Right cardiac atrium (tissue), 5 donors: ENCODE measurements around the gene LILRA5. TPM values are rescaled to one million over a fixed set of nuclear protein-coding genes. Genes with fewer than 3 reads are reported as not detected.
A peak's percentile ranks its signal among the peaks of the same experiment; 100 is the strongest.
"Not testable (repeated sequence)": the region's sequence is repeated elsewhere in the genome, so short reads cannot be mapped to it uniquely, and the experiment has no call there.

Experiments used
- ATAC-seq, 2 donors: fragments of 200-7000 bp; cut with Tn5 transposase; one replicate each; pipeline versions ENCODE4 v1.8.0 to v1.9.1; 2020; ENCODE audit warnings: moderate library complexity in 2 of 2, mild to moderate bottlenecking in 1 of 2
- DNase-seq, 3 donors: peaks; one replicate each; pipeline ENCODE4 v3.0.0-alpha.2; 2020
- H3K27ac ChIP-seq: one replicate; pipeline ENCODE4 v1.5.1; 2013; ENCODE audit warnings: mild to moderate bottlenecking, low read length, control low read depth, moderate library complexity
- H3K27me3 ChIP-seq: one replicate; pipeline ENCODE4 v1.6.1; 2013; ENCODE audit not compliant: control insufficient read depth, insufficient read depth
- H3K4me1 ChIP-seq: one replicate; pipeline ENCODE4 v1.6.1; 2013; ENCODE audit warnings: low read length; ENCODE audit not compliant: control insufficient read depth, insufficient read depth
- H3K4me3 ChIP-seq: one replicate; pipeline ENCODE4 v1.5.1; 2013; ENCODE audit warnings: low read length, control low read depth
- H3K9me3 ChIP-seq: one replicate; pipeline ENCODE4 v1.6.1; 2013; ENCODE audit warnings: low read length; ENCODE audit not compliant: control insufficient read depth
- WGBS: extraction: QIAGEN DNeasy Blood & Tissue Kit; methylation state at CpG from one replicate; pipeline ENCODE4 v1.1.7; 2013; 5-methylcytosine and 5-hydroxymethylcytosine counted together
- intact Hi-C, 4 donors: fragments of 100-400 bp; cut with DNase I; formaldehyde crosslinking; loops; one replicate each; pipeline versions ENCODE4 v1.11.0 to v1.14.0; 2022 to 2023
- microRNA-seq, 2 donors: library from miRNA; unstranded; fragments of <30 nt; microRNA quantifications; one replicate each; pipeline ENCODE4 v1.2.0, GENCODE V29; 2020 to 2021
- polyA plus RNA-seq: library from polyadenylated mRNA; stranded (reverse); fragments of 200-250 nt; gene quantifications from one replicate; pipeline ENCODE4 v1.2.3, GENCODE V29; 2013
- total RNA-seq, 4 donors: library from RNA; stranded (reverse); fragmentation: NEBNext Ultra II Directional; extraction: Animal tissue kit (Norgen Biotek cat#: 25700); gene quantifications; one replicate each; pipeline ENCODE4 v1.2.1, GENCODE V29; 2021
- donor health status: healthy with polysubstance abuse.
- donor health status: DM: no; HTN: yes; CAD: no.
- donor health status: DM: no; HTN: no; CAD: no.
- donor health status: DM: no; HTN: yes; CAD: no; lungs with severe emphysema.
- donor health status: DM: yes; HTN: yes; CAD: no.

LILRA5 gene
- total and polyA plus RNA-seq, 5 donors = 0.61 to 2.7 (median 2.2) TPM

DNA sequence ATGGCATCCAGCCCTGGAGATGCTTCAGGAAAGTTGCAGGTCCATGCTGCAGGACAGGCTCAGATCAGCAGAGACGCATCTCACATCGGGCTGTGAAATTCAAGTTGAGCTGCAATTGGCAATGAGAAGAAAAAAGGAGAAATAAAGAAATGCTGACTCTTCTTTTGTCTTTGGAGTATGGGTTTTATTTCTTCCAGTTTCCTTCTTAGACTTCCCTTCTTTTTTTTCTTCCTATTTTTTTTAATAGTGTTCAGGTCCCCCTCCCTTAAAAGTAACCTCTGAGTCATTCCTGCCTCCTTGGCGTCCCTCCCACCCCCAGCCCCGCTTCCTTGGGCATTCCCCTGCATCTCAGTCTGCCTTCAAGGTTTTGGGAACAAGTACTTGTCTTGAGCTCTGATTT is 41.4 kb downstream of the LILRA5 start:
- ATAC-seq (peak in 1 of 2 donors; percentile 42), DNase-seq (peak in 1 of 3 donors; percentile 73)
- intact Hi-C loops, H3K9me3 ChIP-seq, H3K4me3 ChIP-seq, H3K4me1 ChIP-seq, H3K27ac ChIP-seq, H3K27me3 ChIP-seq: not testable (repeated sequence)
- 54% methylated on average over 4 of the region's 4 CpGs for WGBS

DNA sequence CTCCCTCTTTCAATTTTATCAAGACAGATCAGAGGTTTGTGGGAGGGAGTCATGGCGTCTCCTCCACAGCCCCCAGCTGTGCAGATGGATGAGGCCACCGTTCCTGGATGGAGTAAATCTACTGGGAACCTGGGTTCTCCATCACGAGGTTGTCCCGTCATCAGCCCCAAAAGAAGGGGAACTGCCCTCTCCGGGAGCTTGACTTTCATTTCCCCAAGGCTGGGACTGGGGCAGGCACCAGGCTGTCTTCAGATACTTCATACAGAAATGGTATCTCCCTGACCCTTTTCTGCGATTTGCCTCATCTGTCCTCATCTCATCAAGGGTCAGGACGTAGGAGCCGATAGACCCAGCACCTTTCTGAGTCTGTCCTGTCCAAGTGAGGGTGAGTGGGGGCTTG is 41.9 kb downstream of the LILRA5 start:
- Histone ChIP-seq H3K4me1 (no peaks in the 10 kb centered on the region), H3K27me3 (no peaks in the 10 kb centered on the region), H3K9me3 (no peaks in the 10 kb centered on the region), H3K27ac (no peak overlapping the region), H3K4me3 (no peak overlapping the region)
- peak; percentile 55 to 64 for ATAC-seq
- peak in 1 of 3 donors; percentile 61 for DNase-seq
- 71% methylated on average over 8 of the region's 8 CpGs for WGBS
- intact Hi-C loops = no loop called here

GRCh38 chr19:54268936-54269335 is 44.0 kb downstream of the LILRA5 start:
- no peak for ATAC-seq

DNA sequence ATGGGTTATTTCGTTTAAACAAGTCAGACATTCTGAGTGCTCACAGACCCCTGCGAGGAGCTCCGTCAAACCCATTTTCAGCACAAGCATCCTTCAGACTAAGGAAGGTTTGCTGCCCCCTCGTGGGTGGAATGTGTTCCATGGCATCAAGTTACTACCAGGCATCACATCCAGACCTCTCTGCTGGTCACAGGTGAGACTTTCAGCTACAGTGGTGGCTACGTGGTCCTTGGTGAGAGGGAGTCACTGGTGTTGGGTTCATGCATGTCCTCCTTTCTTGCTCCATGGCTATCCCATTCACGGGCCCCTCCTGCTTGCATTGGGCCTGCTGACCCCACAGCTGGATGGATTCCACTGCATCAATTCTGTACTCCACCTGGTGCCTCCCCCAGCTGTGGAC is 46.8 kb downstream of the LILRA5 start:
- ATAC-seq (peak in 1 of 2 donors; percentile 39), DNase-seq (peak; percentile 63 to 88 (median 79))
- Histone ChIP-seq H3K4me3 (no peak overlapping the region), H3K4me1 (no peaks in the 10 kb centered on the region), H3K27ac (no peak overlapping the region), H3K27me3 (no peaks in the 10 kb centered on the region), H3K9me3 (no peaks in the 10 kb centered on the region)
- intact Hi-C loops = no loop called here
- 8% methylated on average over 6 of the region's 6 CpGs for WGBS

More at GRCh38 chr19:54268936-54269335, 44.0 kb downstream of the LILRA5 start:
- Histone ChIP-seq H3K4me1 (no peaks in the 10 kb centered on the region), H3K4me3 (no peak overlapping the region), H3K27me3 (no peaks in the 10 kb centered on the region), H3K27ac (no peak overlapping the region), H3K9me3 (no peaks in the 10 kb centered on the region)
- intact Hi-C loops = no loop called here
- no peak for DNase-seq
- WGBS = 55% methylated on average over 2 of the region's 2 CpGs

DNA sequence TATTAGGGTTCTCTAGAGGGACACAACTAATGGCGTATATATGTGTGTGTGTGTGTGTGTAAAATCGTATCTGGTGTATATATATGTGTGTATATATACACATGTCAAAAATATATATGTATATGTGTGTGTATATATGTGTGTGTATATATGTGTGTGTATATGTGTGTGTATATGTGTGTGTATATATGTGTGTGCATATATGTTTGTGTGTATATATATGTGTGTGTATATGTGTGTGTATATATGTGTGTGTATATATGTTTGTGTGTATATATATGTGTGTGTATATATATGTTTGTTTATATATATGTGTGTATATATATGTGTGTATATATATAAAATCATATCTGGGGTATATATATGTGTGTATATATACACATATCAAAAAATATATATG is 50.5 kb downstream of the LILRA5 start:
- no peaks in the 10 kb centered on the region for H3K4me1 ChIP-seq
- WGBS = 84% methylated on average over 2 of the region's 2 CpGs

GRCh38 chr19:54262066-54262465 is 50.9 kb downstream of the LILRA5 start:
- no peak overlapping the region for H3K27ac ChIP-seq
- intact Hi-C loops = no loop called here
- no peak overlapping the region for H3K4me3 ChIP-seq
- H3K4me1 ChIP-seq = no peaks in the 10 kb centered on the region
- ATAC-seq = no peak
- DNase-seq = peak in 1 of 3 donors; percentile 32
- 75% methylated on average over 11 of the region's 11 CpGs for WGBS
- H3K9me3 ChIP-seq = no peaks in the 10 kb centered on the region
- H3K27me3 ChIP-seq = no peaks in the 10 kb centered on the region

More for the DNA sequence above, 50.5 kb downstream of the LILRA5 start:
- H3K4me3 ChIP-seq = no peak overlapping the region
- H3K27ac ChIP-seq = no peak overlapping the region
- no peaks in the 10 kb centered on the region for H3K27me3 ChIP-seq
- intact Hi-C loops = no loop called here
- H3K9me3 ChIP-seq = no peaks in the 10 kb centered on the region
- no peak for ATAC-seq
- DNase-seq = no peak

DNA sequence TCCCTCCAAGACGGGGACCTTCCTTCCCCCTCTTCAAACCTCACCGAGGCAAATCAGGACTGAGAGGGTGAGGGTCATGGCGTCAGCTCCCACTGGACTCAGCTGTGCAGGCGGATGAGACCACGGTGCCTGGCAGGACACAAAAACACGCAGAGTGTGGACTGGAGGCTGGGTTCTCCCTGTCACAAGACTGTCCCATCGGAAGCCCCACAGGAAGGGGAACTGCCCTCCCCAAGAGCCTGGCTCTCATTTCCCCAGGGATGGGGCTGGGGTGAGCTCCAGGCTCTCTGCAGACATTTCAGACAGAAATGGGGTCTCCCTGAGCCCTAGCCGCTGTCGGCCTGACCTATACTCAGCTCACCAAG is 55.9 kb downstream of the LILRA5 start, which contains the start of gene LILRB5:
TSS of gene LILRB5 (minus strand) at position 158 of the 365 bp plus-strand sequence. CDS start at position 78, 80 bp downstream.
- intact Hi-C loops = no loop called here
- DNase-seq (no peak), ATAC-seq (peak; percentile 52 to 58)
- H3K9me3 ChIP-seq = no peaks in the 10 kb centered on the region
- no peaks in the 10 kb centered on the region for H3K4me1 ChIP-seq
- WGBS = 63% methylated on average over 9 of the region's 9 CpGs
- no peak within 1 kb of the TSS for H3K4me3 ChIP-seq
- H3K27me3 ChIP-seq = no peaks in the 10 kb centered on the region
- peak within 1 kb of the TSS; percentile 22 for H3K27ac ChIP-seq

Small RNA genes lying within 50 kb of the gene (microRNA-seq; reads per million reads assigned to microRNA genes)
- gene MIR4752 = 0 reads per million in 2 donors

Other genes starting within 250 kb of the LILRA5 start
- not detected for gene VSTM1, start 249.3 kb downstream of the LILRA5 start, total RNA-seq
- gene VSTM1, start 249.3 kb downstream of the LILRA5 start, polyA plus RNA-seq = not detected
- gene TARM1, start 231.8 kb downstream of the LILRA5 start, total RNA-seq = not detected
- not detected for gene TARM1, start 231.8 kb downstream of the LILRA5 start, polyA plus RNA-seq
- gene OSCAR, start 212.4 kb downstream of the LILRA5 start, total RNA-seq = 1 to 10 TPM in 2 of 4 donors, under 1 TPM in 2; 0.72 to 1.5 (median 1.1) TPM
- 0.45 TPM for gene OSCAR, start 212.4 kb downstream of the LILRA5 start, polyA plus RNA-seq
- 100 to 1,000 TPM; 264 to 472 (median 385) TPM for gene NDUFA3, start 210.3 kb downstream of the LILRA5 start, total RNA-seq
- 714 TPM for gene NDUFA3, start 210.3 kb downstream of the LILRA5 start, polyA plus RNA-seq
- 10 to 100 TPM; 15.8 to 17.4 (median 16.8) TPM for gene TFPT, start 197.5 kb downstream of the LILRA5 start, total RNA-seq
- 19.8 TPM for gene TFPT, start 197.5 kb downstream of the LILRA5 start, polyA plus RNA-seq
- 10 to 100 TPM; 41.9 to 52.1 (median 43.7) TPM for gene PRPF31, start 197.4 kb downstream of the LILRA5 start, total RNA-seq
- gene PRPF31, start 197.4 kb downstream of the LILRA5 start, polyA plus RNA-seq = 43.0 TPM
- gene CNOT3, start 175.4 kb downstream of the LILRA5 start, total RNA-seq = 10 to 100 TPM; 20.3 to 26.5 (median 23.3) TPM
- gene CNOT3, start 175.4 kb downstream of the LILRA5 start, polyA plus RNA-seq = 18.2 TPM
- gene LENG1, start 153.4 kb downstream of the LILRA5 start, total RNA-seq = 1 to 10 TPM; 5.3 to 7.6 (median 7.0) TPM
- gene LENG1, start 153.4 kb downstream of the LILRA5 start, polyA plus RNA-seq = 11.0 TPM
- gene TMC4, start 140.0 kb downstream of the LILRA5 start, total RNA-seq = 1 to 10 TPM; 1.0 to 3.8 (median 2.5) TPM
- 2.3 TPM for gene TMC4, start 140.0 kb downstream of the LILRA5 start, polyA plus RNA-seq
- gene MBOAT7, start 123.6 kb downstream of the LILRA5 start, total RNA-seq = 10 to 100 TPM; 18.9 to 23.6 (median 21.4) TPM
- gene MBOAT7, start 123.6 kb downstream of the LILRA5 start, polyA plus RNA-seq = 16.1 TPM
- 10 to 100 TPM; 17.6 to 22.1 (median 18.3) TPM for gene TSEN34, start 121.9 kb downstream of the LILRA5 start, total RNA-seq
- 20.9 TPM for gene TSEN34, start 121.9 kb downstream of the LILRA5 start, polyA plus RNA-seq
- gene RPS9, start 112.3 kb downstream of the LILRA5 start, total RNA-seq = 100 to 1,000 TPM; 704 to 879 (median 833) TPM
- 1,572 TPM for gene RPS9, start 112.3 kb downstream of the LILRA5 start, polyA plus RNA-seq
- 1 to 10 TPM; 2.5 to 5.7 (median 4.9) TPM for gene LILRB3, start 90.2 kb downstream of the LILRA5 start, total RNA-seq
- gene LILRB3, start 90.2 kb downstream of the LILRA5 start, polyA plus RNA-seq = 0.95 TPM
- 1 to 10 TPM; 1.9 to 3.9 (median 2.5) TPM for gene LILRA6, start 70.4 kb downstream of the LILRA5 start, total RNA-seq
- 1.00 TPM for gene LILRA6, start 70.4 kb downstream of the LILRA5 start, polyA plus RNA-seq
- gene LILRB5, start 55.9 kb downstream of the LILRA5 start, total RNA-seq = 10 to 100 TPM; 10.1 to 18.6 (median 12.4) TPM
- 6.0 TPM for gene LILRB5, start 55.9 kb downstream of the LILRA5 start, polyA plus RNA-seq
- gene LILRB2, start 32.1 kb downstream of the LILRA5 start, total RNA-seq = 1 to 10 TPM; 2.8 to 5.0 (median 4.8) TPM
- 1.9 TPM for gene LILRB2, start 32.1 kb downstream of the LILRA5 start, polyA plus RNA-seq
- gene LILRA4, start 26.0 kb upstream of the LILRA5 start, total RNA-seq = not detected
- not detected for gene LILRA4, start 26.0 kb upstream of the LILRA5 start, polyA plus RNA-seq
- 1 to 10 TPM; 6.8 to 9.1 (median 8.1) TPM for gene LAIR1, start 51.8 kb upstream of the LILRA5 start, total RNA-seq
- 2.9 TPM for gene LAIR1, start 51.8 kb upstream of the LILRA5 start, polyA plus RNA-seq
- 1 to 10 TPM; 2.4 to 3.0 (median 2.9) TPM for gene TTYH1, start 102.3 kb upstream of the LILRA5 start, total RNA-seq
- 3.6 TPM for gene TTYH1, start 102.3 kb upstream of the LILRA5 start, polyA plus RNA-seq
- gene LENG8, start 136.0 kb upstream of the LILRA5 start, total RNA-seq = 10 to 100 TPM; 66.2 to 87.4 (median 71.4) TPM
- 77.5 TPM for gene LENG8, start 136.0 kb upstream of the LILRA5 start, polyA plus RNA-seq
- 1 to 10 TPM; 2.1 to 4.1 (median 2.7) TPM for gene LENG9, start 150.6 kb upstream of the LILRA5 start, total RNA-seq
- 2.3 TPM for gene LENG9, start 150.6 kb upstream of the LILRA5 start, polyA plus RNA-seq
- gene CDC42EP5, start 160.1 kb upstream of the LILRA5 start, total RNA-seq = 10 to 100 TPM; 10.4 to 22.5 (median 12.8) TPM
- gene CDC42EP5, start 160.1 kb upstream of the LILRA5 start, polyA plus RNA-seq = 10.8 TPM
- gene LAIR2, start 189.7 kb upstream of the LILRA5 start, total RNA-seq = not detected
- not detected for gene LAIR2, start 189.7 kb upstream of the LILRA5 start, polyA plus RNA-seq